Measurements from ENCODE around the gene UBE2E2.

Gene UBE2E2

GRCh38 chr3:23396746-23397145 lies 193.6 kb downstream of the UBE2E2 start:
- no peak for DNase-seq

DNA sequence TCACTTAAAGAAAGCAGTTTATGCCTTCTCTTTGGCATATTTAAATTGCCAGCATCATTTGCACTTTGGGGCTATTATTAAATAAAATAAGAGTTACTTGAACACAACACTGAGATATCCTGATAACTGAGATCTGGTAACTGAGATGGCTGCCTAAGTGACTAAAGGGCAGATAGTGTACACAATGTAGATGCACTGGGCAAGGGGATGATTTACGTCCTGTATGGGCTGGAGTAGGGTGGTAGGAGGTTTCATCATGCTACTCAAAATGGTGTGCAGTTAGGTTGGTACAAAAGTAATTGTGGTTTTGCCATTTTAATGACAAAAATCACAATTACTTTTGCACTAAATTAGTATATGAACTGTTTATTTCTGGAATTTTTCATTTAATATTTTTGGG lies 196.1 kb downstream of the UBE2E2 start:
- no peak for DNase-seq

- DNase-seq = no peak
Measured at GRCh38 chr3:23402728-23403492, 199.8 kb downstream of the UBE2E2 start.

GRCh38 chr3:23404246-23404645 lies 201.1 kb downstream of the UBE2E2 start:
- no peak for DNase-seq

GRCh38 chr3:23405081-23405480 lies 202.0 kb downstream of the UBE2E2 start:
- DNase-seq = no peak

- DNase-seq = no peak
Measured at GRCh38 chr3:23406601-23407000, 203.5 kb downstream of the UBE2E2 start.

GRCh38 chr3:23418026-23418425 lies 214.9 kb downstream of the UBE2E2 start:
- DNase-seq = no peak

GRCh38 chr3:23421811-23422516 lies 218.8 kb downstream of the UBE2E2 start:
- DNase-seq = no peak

GRCh38 chr3:23422517-23422851 lies 219.4 kb downstream of the UBE2E2 start:
- no peak for DNase-seq

GRCh38 chr3:23425410-23425809 lies 222.3 kb downstream of the UBE2E2 start:
- DNase-seq = no peak

DNA sequence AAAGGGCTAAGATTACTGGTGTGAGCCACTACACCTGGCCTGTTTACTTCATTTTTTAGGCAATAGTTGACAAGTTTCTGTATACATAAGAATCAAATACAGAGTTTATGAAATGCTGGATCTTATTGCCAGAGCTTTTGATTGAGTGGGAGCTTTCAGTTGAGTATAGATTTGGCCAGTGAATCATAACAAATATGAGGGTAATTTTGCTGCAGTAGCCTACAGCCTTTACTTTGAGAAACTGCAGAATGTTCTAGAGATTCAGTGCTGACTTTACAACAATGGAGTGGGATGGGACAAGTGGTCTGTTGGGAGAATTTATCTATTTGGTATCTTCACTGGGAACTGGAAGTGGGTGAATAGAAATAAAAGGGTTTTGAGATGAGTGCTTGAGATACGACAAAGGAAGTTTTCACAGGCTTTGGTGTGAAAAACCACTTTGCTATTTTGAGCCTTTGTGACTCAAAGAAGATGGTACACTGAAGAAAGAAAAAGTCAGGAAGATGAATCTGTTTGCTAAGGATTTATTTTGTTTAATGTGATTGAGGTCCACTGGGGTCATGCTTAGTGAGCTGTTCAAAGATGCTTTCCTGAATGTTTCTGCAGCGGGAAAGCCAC lies 227.8 kb downstream of the UBE2E2 start:
- no peak for DNase-seq

GRCh38 chr3:23431764-23432163 lies 228.6 kb downstream of the UBE2E2 start:
- no peak for DNase-seq

- no peak for DNase-seq
Measured at GRCh38 chr3:23435318-23435717, 232.2 kb downstream of the UBE2E2 start.

DNA sequence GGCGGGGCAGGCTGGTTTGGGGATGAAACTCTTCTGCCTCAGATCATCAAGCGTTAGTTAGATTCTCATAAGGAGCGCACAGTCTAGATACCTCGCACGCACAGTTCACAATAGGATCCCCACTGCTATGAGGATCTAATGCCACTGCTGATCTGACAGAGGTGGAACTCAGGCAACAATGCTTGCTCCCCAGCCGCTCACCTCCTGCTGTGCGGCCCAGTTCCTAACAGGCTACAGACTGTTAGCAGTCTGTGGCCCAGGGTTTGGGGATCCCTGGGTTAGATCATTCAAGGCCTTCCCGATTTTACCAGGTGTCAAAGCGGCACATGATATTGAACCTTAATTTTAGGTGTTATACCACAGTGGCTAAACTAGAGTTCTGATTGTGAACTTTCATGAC lies 232.8 kb downstream of the UBE2E2 start:
- DNase-seq = no peak

- DNase-seq = no peak
Measured at GRCh38 chr3:23437484-23438145, 234.5 kb downstream of the UBE2E2 start.

GRCh38 chr3:23438657-23439056 lies 235.5 kb downstream of the UBE2E2 start:
- DNase-seq = no peak

DNA sequence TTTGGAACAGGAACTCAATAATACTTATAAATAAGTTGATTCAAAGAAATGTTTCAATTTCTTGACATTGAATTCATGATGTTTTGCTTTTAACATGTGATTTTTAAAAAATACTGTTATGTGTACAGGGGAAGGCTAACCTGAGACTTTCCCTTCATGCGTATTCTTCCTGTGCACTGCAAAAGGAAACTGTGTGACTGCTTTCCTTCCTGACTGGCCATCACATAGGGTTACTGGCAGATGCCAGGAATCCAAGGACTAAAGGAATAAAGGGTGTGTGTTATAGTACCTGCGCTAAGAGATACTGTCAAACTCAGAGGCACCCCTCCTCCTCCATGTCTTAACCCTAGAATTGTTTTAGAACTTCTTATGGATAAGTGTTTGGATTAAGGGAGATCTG lies 236.0 kb downstream of the UBE2E2 start:
- DNase-seq = no peak

GRCh38 chr3:23440416-23441294 lies 237.5 kb downstream of the UBE2E2 start:
- no peak for DNase-seq

- DNase-seq = no peak
Measured at GRCh38 chr3:23442598-23443383, 239.7 kb downstream of the UBE2E2 start.

DNA sequence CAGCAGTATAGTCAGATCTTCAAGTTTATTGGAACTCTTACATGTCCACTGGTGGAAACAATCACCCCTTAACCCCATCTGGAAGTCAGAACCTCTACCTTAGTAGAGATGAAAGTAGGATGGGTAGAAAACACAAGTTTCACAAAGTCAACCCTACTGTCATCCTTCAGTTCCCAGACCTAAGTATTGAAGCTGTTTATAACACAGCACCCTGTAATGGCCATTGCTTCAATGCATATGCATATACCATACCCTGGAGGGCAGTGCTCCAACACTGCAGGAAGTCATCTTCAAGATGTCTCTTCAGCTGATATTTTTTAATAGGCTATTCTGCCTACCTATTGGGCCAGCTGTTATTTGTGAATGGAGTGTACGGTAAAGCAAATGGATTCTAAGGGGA lies 241.3 kb downstream of the UBE2E2 start:
- DNase-seq = no peak

- no peak for DNase-seq
Measured at GRCh38 chr3:23446301-23446700, 243.2 kb downstream of the UBE2E2 start.

Measured in activated effector memory CD4-positive, alpha-beta T cell treated with Interleukin-2 at 50 U/mL for 16 hours (primary cell).